VCaP (cell line): ENCODE data around the gene LHFPL6.

ENCODE experiments used
- H3K27ac ChIP-seq: fragments of 450-650 bp; 2 replicates; pipeline ENCODE4 v1.5.1; 2017
- TF ChIP-seq, protein P1 (sequence below): fragments of 450-650 bp; conservative IDR thresholded peaks from 2 replicates; pipeline ENCODE4 v1.5.1; 2017; ENCODE audit warnings: mild to moderate bottlenecking, moderate library complexity

LHFPL6 gene

DNA sequence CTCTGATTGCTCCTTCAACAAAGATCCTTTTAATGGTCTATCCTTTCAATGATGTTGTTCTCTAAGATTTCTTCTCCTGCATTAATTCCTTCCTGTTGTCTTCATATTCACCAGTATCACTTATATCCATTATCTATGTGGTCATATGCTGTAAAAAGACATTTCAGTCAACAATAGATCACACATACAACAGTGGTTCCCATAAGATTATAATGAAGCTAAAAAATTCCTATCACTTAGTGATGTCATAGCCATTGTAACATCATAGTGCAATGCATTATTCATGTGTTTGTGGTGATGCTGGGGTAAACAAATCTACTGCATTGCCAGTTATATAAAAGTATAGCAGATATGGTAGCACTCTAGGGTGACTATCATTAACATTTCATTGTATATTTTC is 266.1 kb downstream of the LHFPL6 start:
- TF ChIP-seq, protein P1, sequence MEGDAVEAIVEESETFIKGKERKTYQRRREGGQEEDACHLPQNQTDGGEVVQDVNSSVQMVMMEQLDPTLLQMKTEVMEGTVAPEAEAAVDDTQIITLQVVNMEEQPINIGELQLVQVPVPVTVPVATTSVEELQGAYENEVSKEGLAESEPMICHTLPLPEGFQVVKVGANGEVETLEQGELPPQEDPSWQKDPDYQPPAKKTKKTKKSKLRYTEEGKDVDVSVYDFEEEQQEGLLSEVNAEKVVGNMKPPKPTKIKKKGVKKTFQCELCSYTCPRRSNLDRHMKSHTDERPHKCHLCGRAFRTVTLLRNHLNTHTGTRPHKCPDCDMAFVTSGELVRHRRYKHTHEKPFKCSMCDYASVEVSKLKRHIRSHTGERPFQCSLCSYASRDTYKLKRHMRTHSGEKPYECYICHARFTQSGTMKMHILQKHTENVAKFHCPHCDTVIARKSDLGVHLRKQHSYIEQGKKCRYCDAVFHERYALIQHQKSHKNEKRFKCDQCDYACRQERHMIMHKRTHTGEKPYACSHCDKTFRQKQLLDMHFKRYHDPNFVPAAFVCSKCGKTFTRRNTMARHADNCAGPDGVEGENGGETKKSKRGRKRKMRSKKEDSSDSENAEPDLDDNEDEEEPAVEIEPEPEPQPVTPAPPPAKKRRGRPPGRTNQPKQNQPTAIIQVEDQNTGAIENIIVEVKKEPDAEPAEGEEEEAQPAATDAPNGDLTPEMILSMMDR, result no peak
- H3K27ac ChIP-seq, result no peak overlapping the region

DNA sequence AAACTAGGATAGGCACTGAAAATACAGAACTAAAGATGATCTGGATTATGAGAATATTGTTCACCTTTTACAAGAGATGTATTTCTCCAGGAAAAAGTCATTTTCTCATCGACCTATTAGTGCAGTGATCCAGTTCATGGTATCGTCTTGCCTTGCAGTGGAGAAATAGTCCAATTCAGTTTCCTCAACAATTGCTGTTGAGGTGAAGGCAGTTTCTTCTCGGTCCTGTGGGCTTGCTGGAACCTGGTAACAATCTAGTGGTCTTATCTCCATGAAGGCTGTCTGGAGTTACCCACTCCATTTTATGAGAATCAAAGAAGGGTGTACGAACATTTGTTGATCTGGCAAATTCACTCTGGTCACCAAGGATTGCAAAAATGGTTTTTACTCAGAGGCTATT is 266.8 kb downstream of the LHFPL6 start:
- TF ChIP-seq, protein P1, result no peak
- H3K27ac ChIP-seq, result 0 out of 2 replicates have a peak overlapping the region, but pooled peaks have one; percentile 1

DNA sequence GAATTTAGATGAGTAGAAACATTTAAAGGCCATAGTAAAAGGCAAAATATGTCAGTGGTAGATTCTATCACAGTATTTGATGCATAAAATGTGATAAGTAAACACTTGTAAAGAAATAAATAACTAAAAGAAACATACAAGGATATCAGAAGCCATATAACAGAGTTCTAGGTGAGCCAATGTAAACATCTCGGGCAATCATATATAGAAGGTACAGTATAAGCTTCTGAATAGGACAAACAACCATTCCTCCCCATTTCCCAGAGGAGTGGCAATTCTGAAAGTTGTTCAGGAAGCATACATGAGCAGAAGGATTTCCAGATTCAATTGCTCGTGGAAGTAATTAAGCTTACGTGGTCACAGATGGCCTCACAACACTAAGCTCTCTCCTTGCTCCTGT is 267.3 kb downstream of the LHFPL6 start:
- H3K27ac ChIP-seq, result 0 out of 2 replicates have a peak overlapping the region, but pooled peaks have one; percentile 1

DNA sequence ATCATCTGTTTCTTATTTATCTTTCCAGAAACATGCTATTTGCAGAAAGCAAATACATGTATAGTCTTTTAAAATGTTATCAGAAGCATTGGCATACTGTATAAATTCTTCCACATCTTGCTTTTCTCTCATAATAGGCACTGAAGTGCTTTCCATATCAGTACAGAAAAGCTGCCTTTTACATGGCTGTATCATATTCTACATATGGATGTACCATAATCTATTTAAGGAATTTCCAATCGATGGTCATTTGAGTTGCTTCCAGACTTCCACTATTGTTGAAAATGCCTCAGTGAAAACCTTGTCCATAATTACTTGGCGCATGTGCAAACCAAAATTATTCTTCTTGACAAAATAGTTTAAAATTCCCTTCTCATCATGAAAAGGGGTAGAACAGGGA is 272.5 kb downstream of the LHFPL6 start:
- no peak overlapping the region for H3K27ac ChIP-seq
- TF ChIP-seq, protein P1, result no peak

More for the DNA sequence above, 267.3 kb downstream of the LHFPL6 start:
- TF ChIP-seq, protein P1, result no peak

DNA sequence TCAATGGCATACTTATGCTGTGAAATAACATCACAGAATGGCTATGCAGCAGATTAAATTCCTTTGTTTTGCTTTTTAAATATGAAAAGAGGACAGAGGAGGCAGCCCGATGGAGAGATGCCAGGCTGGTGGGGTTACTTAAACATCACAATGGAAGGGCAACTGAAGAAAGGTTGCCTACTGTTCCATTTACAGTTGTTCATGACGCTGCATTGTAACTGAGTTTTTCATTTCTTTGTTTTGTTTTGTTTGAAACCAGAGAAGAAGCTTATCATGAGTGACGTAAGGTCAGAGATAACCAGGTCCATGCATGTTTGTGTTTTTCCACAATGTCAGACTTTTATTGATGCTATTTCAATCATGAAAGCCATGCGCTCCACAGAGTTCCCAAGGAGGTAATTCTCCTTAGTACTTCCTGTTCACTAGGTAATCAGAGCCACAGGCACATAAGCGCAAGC is 273.8 kb downstream of the LHFPL6 start:
- no peak overlapping the region for H3K27ac ChIP-seq
- TF ChIP-seq, protein P1, result no peak

DNA sequence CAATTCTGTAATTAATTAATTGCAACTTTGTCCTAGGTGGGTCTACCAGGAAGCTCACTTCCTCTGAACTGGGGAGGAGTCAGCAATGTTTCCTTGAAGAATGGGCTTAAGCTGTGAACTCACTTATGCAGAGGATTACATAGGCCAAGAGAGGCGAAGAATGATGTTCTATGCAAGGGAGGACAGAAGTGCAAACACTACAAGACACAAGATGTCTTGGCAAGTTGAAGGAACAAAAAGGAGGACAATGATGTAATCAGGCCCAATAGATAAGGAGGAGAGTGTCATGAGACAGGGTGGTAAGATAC is 275.9 kb downstream of the LHFPL6 start:
- TF ChIP-seq, protein P1, result no peak
- no peak overlapping the region for H3K27ac ChIP-seq

DNA sequence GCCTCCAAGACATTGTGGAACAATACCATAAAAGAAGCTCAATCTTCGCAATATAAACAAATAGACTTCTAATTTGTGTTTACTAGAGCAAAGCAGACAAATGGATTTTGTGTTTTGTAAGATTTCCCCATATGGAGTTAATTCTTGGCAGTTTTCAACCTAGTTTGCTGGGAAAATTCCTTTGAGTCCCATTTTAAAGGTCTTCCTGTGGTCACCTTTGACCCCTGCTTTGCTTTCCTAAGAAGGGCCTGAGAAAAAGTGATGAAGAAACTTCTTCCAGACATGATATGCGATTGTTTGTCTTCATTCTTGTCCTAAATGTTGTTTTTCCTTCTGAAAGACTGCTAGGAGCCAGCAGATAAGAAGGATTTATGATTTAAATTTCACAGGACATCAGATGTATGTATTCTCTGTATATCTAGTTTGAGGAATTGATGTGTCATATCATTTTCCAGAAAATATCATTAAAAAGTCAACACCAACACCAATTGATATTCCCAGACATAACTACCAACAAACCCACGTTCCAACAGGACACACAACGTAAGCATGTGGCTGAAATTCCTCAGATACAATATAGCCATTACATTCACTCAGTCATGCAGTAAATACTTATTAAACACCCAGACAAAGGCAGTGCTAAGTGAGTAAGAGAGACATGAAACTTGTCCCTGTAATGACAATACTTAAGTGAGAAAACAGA is 276.4 kb downstream of the LHFPL6 start:
- no peak overlapping the region for H3K27ac ChIP-seq
- TF ChIP-seq, protein P1, result no peak
